K562 (cell line): ENCODE data around the gene TMEM92. TPM values are rescaled to one million over a fixed set of nuclear protein-coding genes. Genes with fewer than 3 reads are reported as not detected.

Experiments
- BACH1 ChIP-seq: fragments of 200-800 bp; sonication (Bioruptor generic); IDR thresholded peaks from 2 replicates; pipeline ENCODE4 v1.6.1; 2016; ENCODE audit warnings: missing genetic modification characterization, missing compliant biosample characterization
- C11orf30 ChIP-seq: fragments of 450-650 bp; IDR thresholded peaks from 2 replicates; pipeline ENCODE4 v1.6.1; 2016; ENCODE audit warnings: low read depth, mild to moderate bottlenecking
- CEBPG ChIP-seq, 3 experiments: fragments of 200-800 bp in 1 of 3; sonication (Bioruptor generic) in 1 of 3; sonication (generic) in 1 of 3; formaldehyde crosslinking in 1 of 3; IDR thresholded peaks in 2 of 3; conservative IDR thresholded peaks in 1 of 3; 2 replicates each; pipeline versions ENCODE4 v1.6.1 to v1.8.0; 2016 to 2022; ENCODE audit warnings: missing compliant biosample characterization in 2 of 3, missing genetic modification characterization in 2 of 3, mild to moderate bottlenecking in 1 of 3, missing genetic modification reagents in 1 of 3
- CLOCK ChIP-seq: fragments of 250-450 bp; sonication (Bioruptor Pico); IDR thresholded peaks from 2 replicates; pipeline ENCODE4 v1.4.0; 2020; ENCODE audit warnings: mild to moderate bottlenecking, moderate library complexity, borderline replicate concordance
- DNMT1 ChIP-seq: fragments of 450-650 bp; IDR thresholded peaks from 2 replicates; pipeline ENCODE4 v1.6.1; 2016; ENCODE audit warnings: antibody characterized with exemption, mild to moderate bottlenecking
- ELF2 ChIP-seq: fragments of 250-450 bp; sonication (Bioruptor Pico); IDR thresholded peaks from 2 replicates; pipeline ENCODE4 v1.5.0; 2021; ENCODE audit warnings: mild to moderate bottlenecking
- EP400 ChIP-seq: fragments of 450-650 bp; IDR thresholded peaks from 2 replicates; pipeline ENCODE4 v1.6.1; 2017; ENCODE audit warnings: antibody characterized with exemption, mild to moderate bottlenecking, moderate library complexity
- GTF2F1 ChIP-seq: IDR thresholded peaks from 2 replicates; pipeline ENCODE4 v1.6.1; 2011; ENCODE audit warnings: low read depth, low read length, improper control_type of control experiment
- POLR3A ChIP-seq: IDR thresholded peaks from 2 replicates; pipeline ENCODE4 v1.6.1; 2011; ENCODE audit warnings: borderline replicate concordance, mild to moderate bottlenecking, moderate library complexity; ENCODE audit not compliant: insufficient read length, insufficient read depth; ENCODE audit errors: extremely low read depth
- TFE3 ChIP-seq: fragments of 450-650 bp; formaldehyde crosslinking; IDR thresholded peaks from 2 replicates; pipeline ENCODE4 v1.4.0; 2020; ENCODE audit warnings: mild to moderate bottlenecking, mixed read lengths
- polyA plus RNA-seq, 8 experiments: library from polyadenylated mRNA; depleted of rRNA in 4 of 8; stranded (reverse) in 5 of 8; unstranded in 3 of 8; fragments of >200 nt; fragmentation: Nextera tagmentation in 2 of 8; fragmentation: Illumina TruSeq in 1 of 8; extraction: Ambion mirVana in 2 of 8; extraction: Trizol in 1 of 8; gene quantifications; 2 replicates each; pipeline versions ENCODE4 v1.2.1 to v1.2.3, GENCODE V29; 2011 to 2014; ENCODE audit warnings: inconsistent platforms in 1 of 8, missing spikeins in 1 of 8
- total RNA-seq, 7 experiments: library from RNA; depleted of rRNA in 6 of 7; stranded (reverse); fragments of >200 nt in 6 of 7; fragmentation: Illumina TruSeq in 2 of 7; extraction: Trizol in 2 of 7; gene quantifications; 2 replicates each; pipeline versions ENCODE4 v1.2.1 to v1.2.3, GENCODE V29; 2011 to 2021; ENCODE audit warnings: low replicate concordance in 1 of 7

TMEM92 gene
- total and polyA plus RNA-seq, 9 of the 15 experiments (the other 6 are each of a cell fraction or from before 2014, with no cell fraction given), result 0.14 to 2.1 (median 0.40) TPM

- TF ChIP-seq CLOCK, result no peak
- no peak for TF ChIP-seq GTF2F1
- no peak for TF ChIP-seq BACH1 (tag)
- no peak for TF ChIP-seq CEBPG (CRISPR knock-in tag; IDR thresholded peaks at IDR 0.05)
- no peak for TF ChIP-seq CEBPG (tag; conservative IDR thresholded peaks at IDR 0.05 in 1 of 2, IDR thresholded peaks at IDR 0.05 in 1 of 2)
- no peak for TF ChIP-seq EP400
- TF ChIP-seq ELF2 (CRISPR knock-in tag), result no peak
- no peak for TF ChIP-seq POLR3A
- no peak for TF ChIP-seq DNMT1
- no peak for TF ChIP-seq TFE3 (CRISPR knock-in tag)
- no peak for TF ChIP-seq C11orf30
- TF ChIP-seq, all 486 proteins: peak for 0
These were observed 34.4 kb downstream of the TMEM92 start (continued) for GRCh38 chr17:50308666-50309065.
